T-cell (primary cell): ENCODE measurements around the gene SRSF3. TPM values are rescaled to one million over a fixed set of nuclear protein-coding genes. Genes with fewer than 3 reads are reported as not detected.

Source experiments
- ATAC-seq, 4 experiments: fragments of 200-7000 bp in 3 of 4; fragments of 150-1000 bp in 1 of 4; cut with Tn5 transposase; replicated peaks in 1 of 4; 1 replicate in 3 of 4; 2 replicates in 1 of 4; pipeline ENCODE4 v1.10.0; 2021; ENCODE audit warnings: moderate library complexity in 3 of 4, mild to moderate bottlenecking in 2 of 4, moderate number of reproducible peaks in 1 of 4
- CTCF ChIA-PET, 2 donors: fragments of 300-600 bp; sonication (Branson Sonifier 250); formaldehyde crosslinking; loops; one replicate each; lab custom pipeline; 2022; ENCODE audit warnings: antibody characterized with exemption in 2 of 2; lab: Charles Lee
- POLR2A ChIA-PET, 2 donors: fragments of 300-600 bp; sonication (Branson Sonifier 250); formaldehyde crosslinking; loops; one replicate each; lab custom pipeline; 2022; ENCODE audit warnings: antibody characterized with exemption in 2 of 2; lab: Charles Lee
- DNase-seq, 35 experiments: peaks; one replicate each; pipeline versions ENCODE4 v3.0.0 to v3.0.0-alpha.2; 2013 to 2023
- H3K27ac ChIP-seq: one replicate; pipeline ENCODE4 v1.5.1; 2013; ENCODE audit warnings: low read length
- H3K27me3 ChIP-seq, 2 experiments: replicated peaks in 1 of 2; 1 replicate in 1 of 2; 2 replicates in 1 of 2; pipeline versions ENCODE4 v1.6.1 to v1.7.0; 2013; ENCODE audit warnings: low read length in 1 of 2, mixed read lengths in 1 of 2; ENCODE audit not compliant: control insufficient read depth in 2 of 2, insufficient read depth in 2 of 2; ENCODE audit errors: extremely low read depth in 1 of 2
- H3K36me3 ChIP-seq, 2 donors: 1 replicate in 1 of 2; 2 replicates in 1 of 2; pipeline versions ENCODE4 v1.6.1 to v1.7.0; 2013; ENCODE audit warnings: low read length in 1 of 2; ENCODE audit not compliant: control insufficient read depth in 2 of 2, insufficient read depth in 1 of 2; ENCODE audit errors: extremely low read depth in 1 of 2
- H3K4me1 ChIP-seq, 2 experiments: 1 replicate in 1 of 2; 2 replicates in 1 of 2; pipeline versions ENCODE4 v1.6.1 to v1.7.0; 2013; ENCODE audit warnings: low read length in 2 of 2, mixed read lengths in 1 of 2; ENCODE audit not compliant: insufficient read depth in 2 of 2, control insufficient read depth in 1 of 2; ENCODE audit errors: extremely low read depth in 1 of 2
- H3K4me3 ChIP-seq, 2 donors: 1 replicate in 1 of 2; 2 replicates in 1 of 2; pipeline versions ENCODE4 v1.5.1 to v1.7.0; 2013; ENCODE audit warnings: mild to moderate bottlenecking in 2 of 2, low read length in 1 of 2, moderate library complexity in 1 of 2; ENCODE audit not compliant: control insufficient read depth in 1 of 2; ENCODE audit errors: extremely low read depth in 1 of 2
- H3K9me3 ChIP-seq: 2 replicates; pipeline ENCODE4 v1.7.0; 2013
- H3K27ac Mint-ChIP-seq, 2 donors: one replicate each; pipeline ENCODE4 v1.8.0; 2020 to 2021; ENCODE audit warnings: mild to moderate bottlenecking in 2 of 2, mixed read lengths in 2 of 2
- H3K27me3 Mint-ChIP-seq, 2 donors: one replicate each; pipeline ENCODE4 v1.8.0; 2021 to 2022; ENCODE audit warnings: mixed read lengths in 2 of 2
- H3K36me3 Mint-ChIP-seq: one replicate; pipeline ENCODE4 v1.8.0; 2021; ENCODE audit warnings: mixed read lengths
- H3K4me1 Mint-ChIP-seq, 3 donors: one replicate each; pipeline ENCODE4 v1.8.0; 2020 to 2022; ENCODE audit warnings: mixed read lengths in 3 of 3, mild to moderate bottlenecking in 1 of 3
- H3K4me3 Mint-ChIP-seq, 3 donors: one replicate each; pipeline ENCODE4 v1.8.0; 2020 to 2022; ENCODE audit warnings: mild to moderate bottlenecking in 3 of 3, mixed read lengths in 3 of 3, moderate library complexity in 3 of 3
- H3K9me3 Mint-ChIP-seq, 3 donors: one replicate each; pipeline ENCODE4 v1.8.0; 2020 to 2022; ENCODE audit warnings: mixed read lengths in 3 of 3
- WGBS: methylation state at CpG from one replicate; pipeline ENCODE4 v1.1.5; 2013; ENCODE audit warnings: missing lambda C conversion rate; ENCODE audit not compliant: insufficient coverage; 5-methylcytosine and 5-hydroxymethylcytosine counted together
- total RNA-seq, 35 experiments: library from RNA in 6 of 35; stranded (reverse) in 6 of 35; fragments of 120-200 nt in 1 of 35; gene quantifications; one replicate each; pipeline versions ENCODE4 v1.2.1 to v1.2.4 and lab custom pipeline; 2013 to 2026

The SRSF3 gene
- 100 to 1,000 TPM; 322 to 546 (median 332) TPM for total RNA-seq
- total RNA-seq (2013), result 400 TPM
- 330 to 1,129 (median 571) reads per million in 29 experiments for total RNA-seq (lab: John Stamatoyannopoulos, UW)

- CTCF ChIA-PET, result interaction anchor here in 1 of 2 donors (1.0 kb wide), 2 partner anchors 21 to 171 kb away, joined by 4 to 6 read pairs; no protein-coding TSS in a partner anchor
- H3K36me3 ChIP-seq, result peaks cover 7 to 32% of the 10 kb centered on the region in 2 donors
- H3K27me3 ChIP-seq, result no peaks in the 10 kb centered on the region
- DNase-seq, result peak; percentile 81 to 99 (median 95)
- ATAC-seq, result peak; percentile 89 to 95 (median 94)
- H3K36me3 Mint-ChIP-seq, result peaks cover 39% of the 10 kb centered on the region
- POLR2A ChIA-PET, result interaction anchor here (0.5 to 2.4 kb wide), 18 partner anchors 12 to 1335 kb away, joined by 3 to 10 read pairs (median 4); partner anchors contain the start of gene ZNF76 (in 1 of the 2)
- H3K27ac Mint-ChIP-seq, result peak within 1 kb of the TSS; percentile 98
- H3K27me3 Mint-ChIP-seq, result no peaks in the 10 kb centered on the region
- H3K4me3 ChIP-seq, result peak within 1 kb of the TSS; percentile 93 to 99
- H3K9me3 ChIP-seq, result no peaks in the 10 kb centered on the region
- peaks cover 35 to 51% (median 47%) of the 10 kb centered on the region in 3 donors for H3K4me1 Mint-ChIP-seq
- H3K9me3 Mint-ChIP-seq, result no peaks in the 10 kb centered on the region
- H3K4me3 Mint-ChIP-seq, result peak within 1 kb of the TSS; percentile 90 to 96 (median 96)
- under 1% methylated on average over 51 of the region's 58 CpGs for WGBS
- peaks cover 30 to 49% of the 10 kb centered on the region in 2 experiments for H3K4me1 ChIP-seq
- peak within 1 kb of the TSS; percentile 98 for H3K27ac ChIP-seq
Measured at GRCh38 chr6:36594029-36594815, at the start of gene SRSF3. Gene SRSF3, plus strand, starts transcription at chr6:36594362. Its CDS starts 2,401 bp downstream, at chr6:36596763.

- Histone ChIP-seq H3K27me3 (no peaks in the 10 kb centered on the region), H3K9me3 (no peaks in the 10 kb centered on the region), H3K36me3 (peaks cover 0 to 11% of the 10 kb centered on the region in 2 donors), H3K4me3 (peak overlapping the region; percentile 67 to 88), H3K27ac (peak overlapping the region; percentile 81), H3K4me1 (peaks cover 37 to 44% of the 10 kb centered on the region in 2 experiments)
- Mint-ChIP-seq H3K9me3 (no peaks in the 10 kb centered on the region), H3K36me3 (peaks cover 15% of the 10 kb centered on the region), H3K27ac (peak overlapping the region; percentile 100), H3K4me1 (peaks cover 47 to 66% (median 64%) of the 10 kb centered on the region in 3 donors), H3K4me3 (peak overlapping the region; percentile 99 to 100 (median 100)), H3K27me3 (no peaks in the 10 kb centered on the region)
- ChIA-PET CTCF (no interaction called here), POLR2A (interaction anchor here (0.5 to 1.7 kb wide), 7 partner anchors 20 to 145 kb away, joined by 3 to 16 read pairs (median 6); no protein-coding TSS in a partner anchor)
- 26% methylated on average over 2 of the region's 3 CpGs for whole genome bisulfite sequencing
- DNase-seq, result no peak
- no peak for ATAC-seq
Measured at GRCh38 chr6:36545767-36546307, 48.3 kb upstream of the SRSF3 start.

GRCh38 chr6:36546308-36546919, 47.7 kb upstream of the SRSF3 start:
- Mint-ChIP-seq H3K4me1 (peaks cover 42 to 60% (median 58%) of the 10 kb centered on the region in 3 donors), H3K27ac (peak overlapping the region; percentile 100), H3K36me3 (peaks cover 12% of the 10 kb centered on the region), H3K27me3 (no peaks in the 10 kb centered on the region), H3K9me3 (no peaks in the 10 kb centered on the region), H3K4me3 (peak overlapping the region; percentile 99 to 100 (median 100))
- no peaks in the 10 kb centered on the region for H3K9me3 ChIP-seq
- peaks cover 32 to 39% of the 10 kb centered on the region in 2 experiments for H3K4me1 ChIP-seq
- 0% methylated on average over 11 of the region's 15 CpGs for WGBS
- H3K4me3 ChIP-seq, result peak overlapping the region; percentile 67 to 88
- peak overlapping the region; percentile 81 for H3K27ac ChIP-seq
- ATAC-seq, result peak; percentile 5 to 24 (median 16)
- DNase-seq, result peak in 17 of 35 experiments; percentile 3 to 52 (median 21)
- H3K27me3 ChIP-seq, result no peaks in the 10 kb centered on the region
- CTCF ChIA-PET, result no interaction called here
- peaks cover 0 to 7% of the 10 kb centered on the region in 2 donors for H3K36me3 ChIP-seq
- POLR2A ChIA-PET, result interaction anchor here (0.6 to 1.7 kb wide), 6 partner anchors 25 to 1721 kb away, joined by 3 to 16 read pairs (median 3); no protein-coding TSS in a partner anchor

- Histone ChIP-seq H3K4me3 (peak within 1 kb of the TSS; percentile 67 to 88), H3K36me3 (peaks cover 0 to 5% of the 10 kb centered on the region in 2 donors), H3K4me1 (peaks cover 26 to 34% of the 10 kb centered on the region in 2 experiments), H3K27me3 (no peaks in the 10 kb centered on the region), H3K27ac (peak within 1 kb of the TSS; percentile 81), H3K9me3 (no peaks in the 10 kb centered on the region)
- no peaks in the 10 kb centered on the region for H3K9me3 Mint-ChIP-seq
- ATAC-seq (peak; percentile 74 to 78 (median 77)), DNase-seq (peak; percentile 79 to 96 (median 89))
- whole genome bisulfite sequencing, result under 1% methylated on average over 36 of the region's 51 CpGs
- ChIA-PET POLR2A (interaction anchor here (0.6 to 1.7 kb wide), 4 partner anchors 51 to 1722 kb away, joined by 3 to 16 read pairs (median 6); no protein-coding TSS in a partner anchor), CTCF (interaction anchor here in 1 of 2 donors (0.5 kb wide), 1 partner anchor 51 kb away, joined by 3 read pairs; no protein-coding TSS in a partner anchor)
- H3K4me1 Mint-ChIP-seq, result peaks cover 35 to 53% (median 52%) of the 10 kb centered on the region in 3 donors
- no peaks in the 10 kb centered on the region for H3K27me3 Mint-ChIP-seq
- H3K4me3 Mint-ChIP-seq, result peak within 1 kb of the TSS; percentile 99 to 100 (median 100)
- peaks cover 9% of the 10 kb centered on the region for H3K36me3 Mint-ChIP-seq
- peak within 1 kb of the TSS; percentile 100 for H3K27ac Mint-ChIP-seq
Measured at GRCh38 chr6:36546920-36547645, 47.1 kb upstream of the SRSF3 start, which contains the start of gene STK38. Gene STK38, minus strand, starts transcription at chr6:36547479. Its CDS starts 7,277 bp downstream, at chr6:36540202.

- Histone ChIP-seq H3K27me3 (no peaks in the 10 kb centered on the region), H3K9me3 (no peaks in the 10 kb centered on the region), H3K27ac (peak overlapping the region; percentile 76), H3K4me3 (peak overlapping the region; percentile 18 to 88), H3K36me3 (peaks cover 0 to 2% of the 10 kb centered on the region in 2 donors), H3K4me1 (peaks cover 19 to 27% of the 10 kb centered on the region in 2 experiments)
- Mint-ChIP-seq H3K4me3 (peak overlapping the region; percentile 99 to 100 (median 100)), H3K27ac (peak overlapping the region; percentile 100), H3K27me3 (no peaks in the 10 kb centered on the region), H3K4me1 (peaks cover 34 to 48% (median 48%) of the 10 kb centered on the region in 3 donors), H3K9me3 (no peaks in the 10 kb centered on the region), H3K36me3 (peaks cover 9% of the 10 kb centered on the region)
- WGBS, result no CpG with 5 or more reads among the region's 13 CpGs
- DNase-seq, result peak in 2 of 35 experiments; percentile 8 to 46
- POLR2A ChIA-PET, result interaction anchor here (0.5 to 0.9 kb wide), 4 partner anchors 11 to 1606 kb away, joined by 6 to 10 read pairs (median 7); no protein-coding TSS in a partner anchor
- CTCF ChIA-PET, result interaction anchor here in 1 of 2 donors (0.5 to 1.0 kb wide), 4 partner anchors 12 to 50 kb away, joined by 3 to 6 read pairs (median 4); no protein-coding TSS in a partner anchor
- peak; percentile 1 to 8 (median 2) for ATAC-seq
Measured at GRCh38 chr6:36547646-36548400, 46.3 kb upstream of the SRSF3 start.
